Right atrium auricular region (tissue), 2 donors: ENCODE data around the gene SMIM41. TPM values are rescaled to one million over a fixed set of nuclear protein-coding genes. Genes with fewer than 3 reads are reported as not detected.

ENCODE experiments used
- DNase-seq: peaks from one replicate; pipeline ENCODE4 v3.0.0-alpha.2; 2019; ENCODE audit warnings: low spot score
- H3K27ac ChIP-seq, 2 donors: fragments of 200-600 bp; sonication (generic); 1 replicate in 1 of 2; 2 replicates in 1 of 2; pipeline ENCODE4 v1.5.1; 2016 to 2019
- H3K27me3 ChIP-seq, 2 donors: fragments of 200-600 bp; sonication (generic); one replicate each; pipeline versions ENCODE4 v1.5.1 to v1.6.0; 2017 to 2019
- H3K36me3 ChIP-seq: fragments of 200-600 bp; sonication (generic); one replicate; pipeline ENCODE4 v1.5.1; 2016
- H3K4me1 ChIP-seq, 2 donors: fragments of 200-600 bp; sonication (generic); one replicate each; pipeline versions ENCODE4 v1.5.1 to v1.6.0; 2017 to 2019
- H3K4me3 ChIP-seq, 2 donors: fragments of 200-600 bp; sonication (generic); 1 replicate in 1 of 2; 2 replicates in 1 of 2; pipeline ENCODE4 v1.5.1; 2017 to 2019; ENCODE audit warnings: mild to moderate bottlenecking in 1 of 2, moderate library complexity in 1 of 2
- H3K9me3 ChIP-seq, 2 donors: fragments of 200-600 bp; sonication (generic); one replicate each; pipeline ENCODE4 v1.5.1; 2019
- total RNA-seq, 2 donors: library from RNA; depleted of rRNA; stranded (reverse); fragments of >200 nt; gene quantifications; one replicate each; pipeline ENCODE4 v1.1.0, GENCODE V29; 2016
- TF ChIP-seq, protein P1 (sequence below), 2 donors: fragments of 200-600 bp; sonication (generic); IDR thresholded peaks; one replicate each; pipeline ENCODE4 v1.5.1; 2019; ENCODE audit warnings: antibody characterized with exemption in 2 of 2

Gene SMIM41
- total RNA-seq, 2 donors from 2014 or later = 0.44 to 3.2 TPM

DNA sequence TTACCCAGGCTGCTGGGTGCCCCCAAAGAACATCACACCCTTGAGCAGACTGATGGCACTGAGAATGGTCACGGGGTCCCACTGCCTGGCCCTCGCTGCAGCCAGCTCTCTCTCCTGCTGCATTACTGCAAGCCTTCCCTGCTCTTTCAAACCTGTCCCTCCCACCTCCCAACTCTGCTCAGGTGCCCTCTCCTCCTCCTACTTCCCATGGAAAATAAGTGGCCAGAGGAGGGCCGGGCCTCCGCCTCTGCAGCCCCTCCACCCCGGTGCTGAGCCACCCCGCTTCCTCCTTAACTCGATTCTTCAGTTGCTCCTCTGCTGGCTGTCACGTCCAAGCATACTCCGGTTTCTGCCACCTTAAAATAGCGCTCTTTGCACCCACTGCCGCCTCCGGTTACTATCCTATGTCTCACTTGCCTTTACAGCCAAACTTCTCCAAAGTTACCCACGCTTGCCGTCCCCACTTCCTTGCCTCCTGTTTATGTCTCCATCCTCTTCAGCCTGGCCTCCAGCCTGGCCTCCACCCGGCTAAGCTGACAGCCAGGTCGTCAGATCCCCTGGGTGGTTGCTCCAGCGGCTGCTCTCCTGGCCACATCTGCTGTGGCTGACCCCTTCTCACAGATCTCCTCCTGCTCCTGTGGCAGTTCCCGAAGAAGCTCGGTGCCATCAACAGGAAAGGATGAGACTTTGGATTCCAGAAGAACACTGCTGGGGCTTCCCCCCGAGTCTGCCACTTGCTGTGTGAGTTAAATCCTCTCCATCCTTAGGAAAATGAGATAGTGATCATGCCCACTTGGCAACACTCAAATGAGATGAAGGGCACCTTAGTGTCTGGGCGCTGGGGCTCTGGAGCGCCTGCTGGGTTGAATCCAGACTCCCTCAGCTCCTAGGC lies 7.7 kb downstream of the SMIM41 start:
- TF ChIP-seq, protein P1, sequence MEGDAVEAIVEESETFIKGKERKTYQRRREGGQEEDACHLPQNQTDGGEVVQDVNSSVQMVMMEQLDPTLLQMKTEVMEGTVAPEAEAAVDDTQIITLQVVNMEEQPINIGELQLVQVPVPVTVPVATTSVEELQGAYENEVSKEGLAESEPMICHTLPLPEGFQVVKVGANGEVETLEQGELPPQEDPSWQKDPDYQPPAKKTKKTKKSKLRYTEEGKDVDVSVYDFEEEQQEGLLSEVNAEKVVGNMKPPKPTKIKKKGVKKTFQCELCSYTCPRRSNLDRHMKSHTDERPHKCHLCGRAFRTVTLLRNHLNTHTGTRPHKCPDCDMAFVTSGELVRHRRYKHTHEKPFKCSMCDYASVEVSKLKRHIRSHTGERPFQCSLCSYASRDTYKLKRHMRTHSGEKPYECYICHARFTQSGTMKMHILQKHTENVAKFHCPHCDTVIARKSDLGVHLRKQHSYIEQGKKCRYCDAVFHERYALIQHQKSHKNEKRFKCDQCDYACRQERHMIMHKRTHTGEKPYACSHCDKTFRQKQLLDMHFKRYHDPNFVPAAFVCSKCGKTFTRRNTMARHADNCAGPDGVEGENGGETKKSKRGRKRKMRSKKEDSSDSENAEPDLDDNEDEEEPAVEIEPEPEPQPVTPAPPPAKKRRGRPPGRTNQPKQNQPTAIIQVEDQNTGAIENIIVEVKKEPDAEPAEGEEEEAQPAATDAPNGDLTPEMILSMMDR (IDR thresholded peaks at IDR 0.05) = no peak
- no peak for DNase-seq
- H3K9me3 ChIP-seq = no peaks in the 10 kb centered on the region
- H3K27me3 ChIP-seq = no peaks in the 10 kb centered on the region
- H3K36me3 ChIP-seq = no peaks in the 10 kb centered on the region
- H3K27ac ChIP-seq = no peak overlapping the region
- H3K4me3 ChIP-seq = no peak overlapping the region
- H3K4me1 ChIP-seq = peaks cover 0 to 12% of the 10 kb centered on the region in 2 donors

DNA sequence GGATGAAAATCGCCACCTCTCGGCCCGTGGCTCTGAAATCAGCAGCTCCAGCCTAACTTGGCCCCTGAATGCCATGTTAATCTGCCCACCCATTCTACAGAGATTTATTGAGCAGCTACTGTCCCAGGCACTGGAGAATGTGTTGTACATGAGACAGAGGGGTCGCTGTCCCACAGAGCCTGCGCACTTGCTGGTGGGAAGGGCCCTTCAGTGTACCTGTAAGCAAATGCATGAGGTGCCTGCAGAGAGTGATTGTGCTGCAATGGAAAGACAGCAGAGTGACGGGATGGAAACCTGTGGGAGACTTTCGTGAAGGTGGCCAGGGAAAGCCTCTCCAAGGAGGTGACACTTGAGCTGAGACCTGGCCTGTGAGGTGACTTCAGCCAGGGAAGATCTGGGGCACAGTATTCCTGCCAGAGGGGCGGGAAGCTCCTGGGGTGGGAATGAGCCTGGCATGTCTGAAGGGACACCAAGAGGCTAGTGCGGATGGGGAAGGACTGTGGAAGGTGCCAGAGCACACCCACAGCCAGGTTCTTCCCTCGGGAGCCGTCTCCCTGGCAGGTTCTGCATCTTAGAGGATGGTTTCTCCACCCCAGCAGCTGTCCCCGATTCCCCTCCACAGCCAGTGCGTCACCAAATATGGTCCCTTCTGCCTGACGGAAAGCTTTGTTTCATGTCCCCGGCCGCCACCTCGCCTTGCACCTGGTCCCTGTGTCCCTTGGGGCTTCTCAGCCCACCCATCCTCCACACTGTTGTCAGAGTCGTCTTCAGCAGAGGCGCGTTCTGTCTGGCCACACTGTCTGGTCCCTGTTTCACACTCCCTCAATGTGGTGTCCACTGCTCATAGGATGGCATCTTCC lies 8.7 kb downstream of the SMIM41 start:
- TF ChIP-seq, protein P1 (IDR thresholded peaks at IDR 0.05) = no peak
- peak; percentile 50 for DNase-seq
- Histone ChIP-seq H3K4me3 (no peak overlapping the region), H3K27ac (no peak overlapping the region), H3K27me3 (no peaks in the 10 kb centered on the region), H3K9me3 (no peaks in the 10 kb centered on the region), H3K36me3 (no peaks in the 10 kb centered on the region), H3K4me1 (peaks cover 0 to 2% of the 10 kb centered on the region in 2 donors)

DNA sequence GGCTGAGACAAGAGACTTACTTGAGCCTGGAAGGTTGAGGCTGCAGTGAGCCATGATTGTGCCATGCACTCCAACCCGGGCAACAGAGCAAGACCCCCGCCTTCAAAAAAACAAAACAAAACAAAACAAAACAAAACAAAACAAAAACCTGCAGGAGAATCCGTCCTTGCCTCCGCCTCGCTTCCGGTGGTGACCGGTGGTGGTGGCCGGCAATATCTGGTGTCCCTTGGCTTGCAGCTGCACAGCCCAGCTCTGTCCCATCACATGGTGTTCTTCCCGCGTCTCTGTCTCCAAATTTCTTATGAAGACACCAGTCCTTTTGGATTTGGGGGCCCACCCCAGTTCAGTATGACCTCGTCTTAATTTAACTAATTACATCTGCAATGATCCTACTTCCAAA lies 10.0 kb downstream of the SMIM41 start:
- no peaks in the 10 kb centered on the region for H3K27me3 ChIP-seq
- TF ChIP-seq, protein P1 (IDR thresholded peaks at IDR 0.05) = no peak
- DNase-seq = peak; percentile 32
- H3K27ac ChIP-seq = no peak overlapping the region
- H3K4me1 ChIP-seq = no peaks in the 10 kb centered on the region
- no peaks in the 10 kb centered on the region for H3K9me3 ChIP-seq
- no peaks in the 10 kb centered on the region for H3K36me3 ChIP-seq
- no peak overlapping the region for H3K4me3 ChIP-seq

DNA sequence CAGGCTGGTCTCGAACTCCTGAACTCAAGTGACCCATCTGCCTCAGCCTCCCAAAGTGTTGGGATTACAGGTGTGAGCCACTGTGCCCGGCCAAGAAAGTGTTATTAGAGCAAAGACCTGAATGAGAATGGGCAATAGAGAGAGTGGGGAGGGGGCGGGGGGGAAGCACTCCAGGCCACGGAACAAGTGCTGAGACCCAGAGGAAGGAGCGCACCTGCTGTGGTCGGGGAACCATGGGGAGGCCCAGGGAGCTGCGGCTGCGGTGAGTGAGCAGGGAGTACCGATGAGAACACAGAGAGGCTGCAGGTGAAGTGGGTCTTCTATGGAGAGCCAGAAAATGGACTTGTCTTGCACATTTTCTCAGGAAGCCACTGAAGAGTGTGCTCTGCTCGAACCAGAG lies 10.8 kb downstream of the SMIM41 start:
- Histone ChIP-seq H3K36me3 (no peaks in the 10 kb centered on the region), H3K9me3 (no peaks in the 10 kb centered on the region), H3K4me1 (no peaks in the 10 kb centered on the region), H3K4me3 (no peak overlapping the region), H3K27me3 (no peaks in the 10 kb centered on the region), H3K27ac (no peak overlapping the region)
- peak; percentile 23 for DNase-seq
- TF ChIP-seq, protein P1 (IDR thresholded peaks at IDR 0.05) = no peak

DNA sequence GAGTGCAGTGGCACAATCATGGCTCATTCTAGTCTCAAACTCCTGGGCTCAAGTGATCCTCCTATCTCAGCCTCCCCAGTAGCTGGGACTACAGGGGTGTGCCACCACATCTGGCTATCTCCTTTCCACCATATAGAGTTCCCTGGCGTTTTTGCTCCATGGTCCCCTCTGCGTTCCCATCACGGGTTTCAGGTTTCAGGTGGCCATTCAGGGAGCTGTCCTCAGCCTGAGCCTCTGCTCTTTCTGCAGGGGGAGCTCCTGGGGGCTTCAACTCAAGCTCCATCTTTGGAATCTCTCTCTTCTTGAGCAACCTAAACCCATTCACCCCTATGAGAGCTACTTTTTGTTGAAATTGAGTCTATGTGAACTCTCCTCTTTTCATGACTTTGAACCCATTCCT lies 11.6 kb downstream of the SMIM41 start:
- Histone ChIP-seq H3K9me3 (no peaks in the 10 kb centered on the region), H3K27me3 (no peaks in the 10 kb centered on the region), H3K4me1 (no peaks in the 10 kb centered on the region), H3K4me3 (no peak overlapping the region), H3K36me3 (no peaks in the 10 kb centered on the region), H3K27ac (no peak overlapping the region)
- TF ChIP-seq, protein P1 (IDR thresholded peaks at IDR 0.05) = no peak
- DNase-seq = no peak
